HG02642 (cell line): Measurements from ENCODE around the gene CCM2L.

Source experiments
- ATAC-seq: cut with Tn5 transposase; IDR thresholded peaks from one replicate; pipeline ENCODE4 v1.9.1; 2021; ENCODE audit warnings: mild to moderate bottlenecking; ENCODE audit not compliant: unreplicated experiment, poor library complexity

Gene CCM2L

DNA sequence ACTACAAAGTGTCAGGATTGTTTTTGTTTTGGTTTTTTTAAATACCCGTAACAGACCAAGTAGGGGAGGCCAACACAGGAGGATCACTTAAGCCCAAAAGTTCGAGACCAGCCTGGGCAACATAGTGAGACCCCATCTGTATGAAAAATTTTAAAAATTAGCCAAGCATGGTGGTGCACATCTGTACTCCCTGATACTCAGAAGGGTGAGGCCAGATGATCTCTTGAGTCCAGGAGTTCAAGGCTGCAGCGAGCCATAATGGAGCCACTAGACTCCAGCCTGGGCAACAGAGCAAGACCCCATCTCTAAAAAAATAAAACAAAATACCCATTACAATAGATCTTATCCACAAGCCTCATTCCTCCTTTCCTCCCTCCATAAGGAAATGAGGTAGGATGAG lies 70.5 kb downstream of the CCM2L start:
- ATAC-seq: no peak
